A673 (cell line): ENCODE measurements around the gene DOCK4. TPM values are rescaled to one million over a fixed set of nuclear protein-coding genes. Genes with fewer than 3 reads are reported as not detected.

Experiments
- BruUV-seq: library from RNA; stranded (reverse); fragments of 400-500 nt; replicated peaks from 2 replicates; lab custom pipeline; 2021; lab: Mats Ljungman, UMichigan
- CTCF ChIA-PET: fragments of 300-600 bp; sonication (Branson Sonifier 250); formaldehyde crosslinking; loops from one replicate; lab custom pipeline; 2022; ENCODE audit warnings: antibody characterized with exemption; lab: Charles Lee
- POLR2A ChIA-PET: fragments of 300-600 bp; sonication (Branson Sonifier 250); formaldehyde crosslinking; loops from one replicate; lab custom pipeline; 2022; ENCODE audit warnings: antibody characterized with exemption; ENCODE audit not compliant: low non-redundant PET; lab: Charles Lee
- DNase-seq: peaks from one replicate; pipeline ENCODE4 v3.0.0-alpha.2; 2015; ENCODE audit warnings: low spot score
- H3K27ac ChIP-seq: fragments of 200-600 bp; sonication (generic); 2 replicates; pipeline ENCODE4 v1.5.1; 2016; ENCODE audit warnings: mixed run types, low read depth, mild to moderate bottlenecking, mixed read lengths, antibody characterized with exemption, low read length; ENCODE audit not compliant: poor library complexity, severe bottlenecking
- H3K27me3 ChIP-seq: fragments of 200-600 bp; sonication (generic); replicated peaks from 2 replicates; pipeline ENCODE4 v1.6.1; 2017; ENCODE audit warnings: mixed run types, low read depth, mild to moderate bottlenecking, mixed read lengths, antibody characterized with exemption, low read length; ENCODE audit not compliant: insufficient read depth, poor library complexity
- H3K36me3 ChIP-seq: fragments of 200-600 bp; sonication (generic); 2 replicates; pipeline ENCODE4 v1.6.1; 2016; ENCODE audit warnings: mixed run types, mild to moderate bottlenecking, mixed read lengths, antibody characterized with exemption, low read length; ENCODE audit not compliant: insufficient read depth, poor library complexity, severe bottlenecking
- H3K4me1 ChIP-seq: fragments of 200-600 bp; sonication (generic); 2 replicates; pipeline ENCODE4 v1.6.1; 2017; ENCODE audit warnings: mixed run types, mild to moderate bottlenecking, mixed read lengths, antibody characterized with exemption, low read length; ENCODE audit not compliant: insufficient read depth, poor library complexity, severe bottlenecking
- H3K4me3 ChIP-seq: fragments of 200-600 bp; sonication (generic); 2 replicates; pipeline ENCODE4 v1.5.1; 2016; ENCODE audit warnings: low read depth, mixed run types, mild to moderate bottlenecking, mixed read lengths, low read length; ENCODE audit not compliant: poor library complexity, severe bottlenecking
- H3K9me3 ChIP-seq: fragments of 200-600 bp; sonication (generic); 2 replicates; pipeline ENCODE4 v1.6.1; 2016; ENCODE audit warnings: mixed run types, low read depth, mild to moderate bottlenecking, mixed read lengths, antibody characterized with exemption, low read length; ENCODE audit not compliant: poor library complexity, severe bottlenecking
- EZH2 ChIP-seq: fragments of 200-600 bp; sonication (generic); IDR thresholded peaks from 2 replicates; pipeline ENCODE4 v1.6.1; 2017; ENCODE audit warnings: borderline replicate concordance, low read depth, mild to moderate bottlenecking, mixed read lengths, antibody characterized with exemption, low read length; ENCODE audit not compliant: poor library complexity, severe bottlenecking
- intact Hi-C: fragments of 100-400 bp; cut with micrococcal nuclease; formaldehyde crosslinking; loops from one replicate; pipeline ENCODE4 v1.10.0; 2022; ENCODE audit not compliant: unreplicated experiment
- total RNA-seq: library from RNA; stranded (reverse); gene quantifications from 2 replicates; pipeline ENCODE4 v1.2.3, GENCODE V29; 2021
- TF ChIP-seq, protein P1 (sequence below): fragments of 300-800, 200-600 bp; sonication (generic); conservative IDR thresholded peaks from 2 replicates; pipeline ENCODE4 v1.5.1; 2017; ENCODE audit warnings: low read depth, mild to moderate bottlenecking, antibody characterized with exemption, low read length, moderate library complexity, mixed read lengths

DOCK4 gene
- total RNA-seq, 1 experiment from 2014 or later: 28.5 TPM

DNA sequence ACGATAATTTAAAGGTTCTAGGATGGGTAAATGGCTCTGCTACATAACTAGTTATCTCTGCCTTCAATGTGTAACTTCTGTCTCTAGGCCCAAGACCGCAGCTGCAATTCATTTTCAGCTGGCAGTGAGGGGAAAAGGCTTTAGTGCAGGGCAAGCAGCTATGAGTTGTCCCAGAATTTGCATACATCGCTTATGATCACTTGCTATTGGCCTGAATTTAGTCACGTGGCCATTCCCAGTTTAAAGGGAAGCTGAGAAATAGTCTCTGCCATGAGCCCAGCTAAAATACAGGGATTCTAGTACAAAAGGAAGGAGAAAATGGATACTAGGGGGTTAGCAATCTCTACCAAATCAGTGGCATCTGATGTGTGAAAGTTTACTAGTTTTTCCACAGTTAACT, 498.1 kb downstream of the DOCK4 start:
- Histone ChIP-seq H3K4me1 (no peaks in the 10 kb centered on the region), H3K27ac (no peak overlapping the region), H3K27me3 (no peaks in the 10 kb centered on the region), H3K4me3 (no peak overlapping the region), H3K9me3 (no peaks in the 10 kb centered on the region), H3K36me3 (no peaks in the 10 kb centered on the region)
- CTCF ChIA-PET: no interaction called here
- intact Hi-C loops: no loop called here
- no peak for TF ChIP-seq EZH2
- TF ChIP-seq, protein P1, sequence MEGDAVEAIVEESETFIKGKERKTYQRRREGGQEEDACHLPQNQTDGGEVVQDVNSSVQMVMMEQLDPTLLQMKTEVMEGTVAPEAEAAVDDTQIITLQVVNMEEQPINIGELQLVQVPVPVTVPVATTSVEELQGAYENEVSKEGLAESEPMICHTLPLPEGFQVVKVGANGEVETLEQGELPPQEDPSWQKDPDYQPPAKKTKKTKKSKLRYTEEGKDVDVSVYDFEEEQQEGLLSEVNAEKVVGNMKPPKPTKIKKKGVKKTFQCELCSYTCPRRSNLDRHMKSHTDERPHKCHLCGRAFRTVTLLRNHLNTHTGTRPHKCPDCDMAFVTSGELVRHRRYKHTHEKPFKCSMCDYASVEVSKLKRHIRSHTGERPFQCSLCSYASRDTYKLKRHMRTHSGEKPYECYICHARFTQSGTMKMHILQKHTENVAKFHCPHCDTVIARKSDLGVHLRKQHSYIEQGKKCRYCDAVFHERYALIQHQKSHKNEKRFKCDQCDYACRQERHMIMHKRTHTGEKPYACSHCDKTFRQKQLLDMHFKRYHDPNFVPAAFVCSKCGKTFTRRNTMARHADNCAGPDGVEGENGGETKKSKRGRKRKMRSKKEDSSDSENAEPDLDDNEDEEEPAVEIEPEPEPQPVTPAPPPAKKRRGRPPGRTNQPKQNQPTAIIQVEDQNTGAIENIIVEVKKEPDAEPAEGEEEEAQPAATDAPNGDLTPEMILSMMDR: no peak
- no peak for DNase-seq
- no TSS peak for BruUV-seq
- POLR2A ChIA-PET: no interaction called here

GRCh38 chr7:111705807-111706206, 500.4 kb downstream of the DOCK4 start:
- ChIA-PET POLR2A (no interaction called here), CTCF (no interaction called here)
- no TSS peak for BruUV-seq

GRCh38 chr7:111697771-111698170, 508.4 kb downstream of the DOCK4 start:
- Histone ChIP-seq H3K4me1 (no peaks in the 10 kb centered on the region), H3K36me3 (no peaks in the 10 kb centered on the region), H3K9me3 (no peaks in the 10 kb centered on the region), H3K4me3 (no peak overlapping the region), H3K27me3 (no peaks in the 10 kb centered on the region), H3K27ac (no peak overlapping the region)
- ChIA-PET CTCF (no interaction called here), POLR2A (no interaction called here)
- intact Hi-C loops: no loop called here
- BruUV-seq: no TSS peak
- TF ChIP-seq, protein P1: no peak
- TF ChIP-seq EZH2: no peak
- DNase-seq: no peak

More at GRCh38 chr7:111705807-111706206, 500.4 kb downstream of the DOCK4 start:
- Histone ChIP-seq H3K27ac (no peak overlapping the region), H3K27me3 (no peaks in the 10 kb centered on the region), H3K9me3 (no peaks in the 10 kb centered on the region), H3K4me3 (no peak overlapping the region), H3K4me1 (no peaks in the 10 kb centered on the region), H3K36me3 (no peaks in the 10 kb centered on the region)
- TF ChIP-seq, protein P1: no peak
- TF ChIP-seq EZH2: no peak
- intact Hi-C loops: no loop called here
- DNase-seq: no peak
